Suprapubic skin (tissue), 4 donors: Measurements from ENCODE around the gene ST3GAL3. TPM values are rescaled to one million over a fixed set of nuclear protein-coding genes. Genes with fewer than 3 reads are reported as not detected.

Source experiments
- DNase-seq, 2 donors: peaks; one replicate each; pipeline ENCODE4 v3.0.0-alpha.2; 2019; ENCODE audit warnings: low spot score in 2 of 2
- H3K27ac ChIP-seq: fragments of 200-600 bp; sonication (generic); one replicate; pipeline ENCODE4 v1.5.1; 2019
- H3K27me3 ChIP-seq: fragments of 200-600 bp; sonication (generic); one replicate; pipeline ENCODE4 v1.5.1; 2019
- H3K36me3 ChIP-seq: fragments of 200-600 bp; sonication (generic); one replicate; pipeline ENCODE4 v1.5.1; 2019
- H3K4me1 ChIP-seq: fragments of 200-600 bp; sonication (generic); one replicate; pipeline ENCODE4 v1.5.1; 2019
- H3K4me3 ChIP-seq: fragments of 200-600 bp; sonication (generic); one replicate; pipeline ENCODE4 v1.5.1; 2019; ENCODE audit warnings: mild to moderate bottlenecking
- H3K9me3 ChIP-seq: fragments of 200-600 bp; sonication (generic); one replicate; pipeline ENCODE4 v1.5.1; 2019
- CTCF ChIP-seq, 2 donors: fragments of 200-600 bp in 1 of 2; fragments of 450-650 bp in 1 of 2; sonication (generic) in 1 of 2; IDR thresholded peaks; one replicate each; pipeline ENCODE4 v1.5.1; 2016 to 2019; ENCODE audit warnings: antibody characterized with exemption in 2 of 2, mild to moderate bottlenecking in 1 of 2, moderate library complexity in 1 of 2
- EP300 ChIP-seq: sonication (generic); formaldehyde crosslinking; IDR thresholded peaks from one replicate; pipeline ENCODE4 v1.6.1; 2017; ENCODE audit warnings: antibody characterized with exemption
- POLR2A ChIP-seq, 2 donors: fragments of 450-650 bp; IDR thresholded peaks; one replicate each; pipeline ENCODE4 v1.6.1; 2017; ENCODE audit warnings: antibody characterized with exemption in 2 of 2, mild to moderate bottlenecking in 2 of 2, moderate library complexity in 2 of 2
- POLR2AphosphoS5 ChIP-seq, 3 donors: sonication (generic); formaldehyde crosslinking; IDR thresholded peaks; one replicate each; pipeline ENCODE4 v1.6.1; 2017; ENCODE audit warnings: antibody characterized with exemption in 3 of 3
- WGBS: methylation state at CpG from one replicate; pipeline ENCODE4 v1.1.5; 2018; 5-methylcytosine and 5-hydroxymethylcytosine counted together
- total RNA-seq, 4 donors: library from RNA; depleted of rRNA; stranded (reverse); fragments of >200 nt; gene quantifications; one replicate each; pipeline ENCODE4 v1.1.0, GENCODE V29; 2016

The ST3GAL3 gene
- total RNA-seq, 4 donors from 2014 or later, result 6.3 to 21.0 (median 9.9) TPM

DNA sequence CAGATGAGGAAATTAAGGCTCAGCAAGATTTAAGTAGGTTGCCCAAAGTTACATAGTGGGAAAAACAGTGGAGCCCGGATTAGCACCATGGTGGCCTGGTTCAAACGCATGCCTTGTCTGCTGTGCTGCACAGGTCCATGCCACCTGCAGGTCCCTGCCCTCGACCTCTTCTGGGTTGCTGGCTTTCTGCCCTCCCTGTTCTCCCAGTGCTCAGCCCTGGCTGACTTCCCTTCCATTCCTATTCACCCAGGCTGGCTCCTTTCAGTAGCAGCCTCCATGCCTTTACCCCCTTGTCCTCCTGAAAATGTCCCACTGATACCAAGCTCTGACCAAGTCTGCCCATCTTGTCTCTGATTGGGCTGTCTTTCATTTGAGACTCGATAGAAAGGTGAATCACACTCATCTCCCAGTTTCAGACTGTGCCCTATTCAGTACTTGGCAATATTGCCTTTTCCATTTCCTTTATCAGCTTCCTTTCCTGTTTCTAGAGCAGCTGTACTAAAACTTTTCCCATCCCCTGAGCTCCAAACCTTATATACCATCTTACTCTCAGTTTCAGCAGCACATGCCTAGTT lies 75.8 kb downstream of the ST3GAL3 start:
- Histone ChIP-seq H3K4me1 (peaks cover 19% of the 10 kb centered on the region), H3K9me3 (no peaks in the 10 kb centered on the region), H3K27ac (no peak overlapping the region), H3K4me3 (no peak overlapping the region), H3K36me3 (no peaks in the 10 kb centered on the region), H3K27me3 (no peaks in the 10 kb centered on the region)
- TF ChIP-seq EP300 (no peak), POLR2A (IDR thresholded peaks at IDR 0.05) (no peak), POLR2AphosphoS5 (IDR thresholded peaks at IDR 0.05) (no peak), CTCF (IDR thresholded peaks at IDR 0.05) (no peak)
- DNase-seq, result no peak
- 76% methylated on average over 4 of the region's 4 CpGs for WGBS

- H3K4me1 ChIP-seq, result peaks cover 19% of the 10 kb centered on the region
- WGBS, result 72% methylated on average over 3 of the region's 3 CpGs
- H3K4me3 ChIP-seq, result no peak overlapping the region
- H3K27ac ChIP-seq, result no peak overlapping the region
- H3K36me3 ChIP-seq, result no peaks in the 10 kb centered on the region
- no peaks in the 10 kb centered on the region for H3K27me3 ChIP-seq
- DNase-seq, result no peak
- H3K9me3 ChIP-seq, result no peaks in the 10 kb centered on the region
- TF ChIP-seq CTCF (IDR thresholded peaks at IDR 0.05), result no peak
- no peak for TF ChIP-seq EP300
- TF ChIP-seq POLR2AphosphoS5 (IDR thresholded peaks at IDR 0.05), result no peak
- TF ChIP-seq POLR2A (IDR thresholded peaks at IDR 0.05), result no peak
Observed at GRCh38 chr1:43783671-43784205, 76.4 kb downstream of the ST3GAL3 start.

- TF ChIP-seq POLR2AphosphoS5 (IDR thresholded peaks at IDR 0.05) (no peak), CTCF (IDR thresholded peaks at IDR 0.05) (no peak), EP300 (no peak), POLR2A (IDR thresholded peaks at IDR 0.05) (no peak)
- Histone ChIP-seq H3K27ac (peak overlapping the region; percentile 72), H3K4me3 (no peak overlapping the region), H3K36me3 (no peaks in the 10 kb centered on the region), H3K9me3 (no peaks in the 10 kb centered on the region), H3K27me3 (no peaks in the 10 kb centered on the region), H3K4me1 (peaks cover 19% of the 10 kb centered on the region)
- no peak for DNase-seq
- 80% methylated on average over 13 of the region's 13 CpGs for WGBS
Observed at GRCh38 chr1:43786201-43786958, 79.0 kb downstream of the ST3GAL3 start.

DNA sequence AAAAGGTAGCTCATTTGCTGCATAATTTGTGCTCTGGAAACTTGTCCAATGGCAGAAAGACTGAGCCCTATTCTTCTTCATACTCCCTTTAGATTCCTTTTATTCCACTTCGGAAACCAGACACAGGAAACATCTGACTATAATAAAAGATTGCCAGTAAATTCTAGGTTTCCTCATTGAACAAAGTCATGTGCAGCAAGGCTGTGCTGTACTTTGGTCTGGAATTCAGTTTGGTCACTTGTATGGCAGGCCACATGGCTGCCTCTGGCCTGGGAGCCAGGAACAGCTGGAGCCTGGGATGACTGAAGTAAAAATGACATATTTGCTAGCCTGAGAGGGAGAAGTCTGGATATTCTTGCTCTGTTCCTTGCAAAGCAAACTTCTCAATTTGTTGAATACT lies 79.6 kb downstream of the ST3GAL3 start:
- WGBS, result 36% methylated on average over 1 of the region's 1 CpG
- H3K4me1 ChIP-seq, result peaks cover 19% of the 10 kb centered on the region
- H3K27me3 ChIP-seq, result no peaks in the 10 kb centered on the region
- no peak overlapping the region for H3K4me3 ChIP-seq
- no peaks in the 10 kb centered on the region for H3K9me3 ChIP-seq
- DNase-seq, result no peak
- no peaks in the 10 kb centered on the region for H3K36me3 ChIP-seq
- H3K27ac ChIP-seq, result peak overlapping the region; percentile 72
- TF ChIP-seq POLR2A (IDR thresholded peaks at IDR 0.05) (no peak), POLR2AphosphoS5 (IDR thresholded peaks at IDR 0.05) (no peak), EP300 (no peak), CTCF (IDR thresholded peaks at IDR 0.05) (no peak)
